ENCODE measurements around the gene TAF4. TPM values are rescaled to one million over a fixed set of nuclear protein-coding genes. Genes with fewer than 3 reads are reported as not detected.
"Not testable (repeated sequence)": the region's sequence is repeated elsewhere in the genome, so short reads cannot be mapped to it uniquely, and the experiment has no call there.

The TAF4 gene
- total RNA-seq, 1 donor from 2014 or later, result 22.2 TPM

DNA sequence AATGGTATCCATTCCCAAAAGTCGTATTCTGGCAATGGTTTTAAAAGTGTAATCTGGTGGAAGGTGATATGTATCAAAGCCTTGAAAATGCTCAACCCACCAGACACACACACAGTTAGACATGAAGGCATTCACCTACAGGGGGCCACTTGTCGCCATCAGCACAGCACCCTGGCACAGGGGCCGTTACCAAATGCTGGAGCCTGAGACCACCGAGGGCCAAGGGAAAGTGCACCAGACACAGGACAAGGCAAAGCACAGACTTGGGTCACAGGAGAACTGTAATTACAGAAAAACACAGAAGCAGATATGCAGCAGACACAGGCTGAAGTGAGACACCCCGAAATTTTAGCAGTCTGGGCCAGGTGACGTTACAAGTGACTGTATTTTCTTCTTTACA lies 9.3 kb downstream of the TAF4 start:
- no peak for TF ChIP-seq CTCF (conservative IDR thresholded peaks at IDR 0.05)
- no peaks in the 10 kb centered on the region for H3K27me3 Mint-ChIP-seq
- DNase-seq (ENCODE audit: extremely low spot score, unreplicated experiment), result no peak
- no peak overlapping the region for H3K4me3 Mint-ChIP-seq
- no peak overlapping the region for H3K27ac Mint-ChIP-seq
- peaks cover 4% of the 10 kb centered on the region for H3K36me3 Mint-ChIP-seq
- peaks cover 14% of the 10 kb centered on the region for H3K4me1 Mint-ChIP-seq (ENCODE audit: unreplicated experiment)
- no peaks in the 10 kb centered on the region for H3K9me3 Mint-ChIP-seq

- DNase-seq (ENCODE audit: extremely low spot score, unreplicated experiment); H3K9me3 Mint-ChIP-seq; H3K27me3 Mint-ChIP-seq; H3K4me3 Mint-ChIP-seq; H3K36me3 Mint-ChIP-seq; H3K27ac Mint-ChIP-seq: not testable (repeated sequence)
- peaks cover 14% of the 10 kb centered on the region for H3K4me1 Mint-ChIP-seq (ENCODE audit: unreplicated experiment)
These were observed 9.9 kb downstream of the TAF4 start for GRCh38 chr20:62055862-62056115.

DNA sequence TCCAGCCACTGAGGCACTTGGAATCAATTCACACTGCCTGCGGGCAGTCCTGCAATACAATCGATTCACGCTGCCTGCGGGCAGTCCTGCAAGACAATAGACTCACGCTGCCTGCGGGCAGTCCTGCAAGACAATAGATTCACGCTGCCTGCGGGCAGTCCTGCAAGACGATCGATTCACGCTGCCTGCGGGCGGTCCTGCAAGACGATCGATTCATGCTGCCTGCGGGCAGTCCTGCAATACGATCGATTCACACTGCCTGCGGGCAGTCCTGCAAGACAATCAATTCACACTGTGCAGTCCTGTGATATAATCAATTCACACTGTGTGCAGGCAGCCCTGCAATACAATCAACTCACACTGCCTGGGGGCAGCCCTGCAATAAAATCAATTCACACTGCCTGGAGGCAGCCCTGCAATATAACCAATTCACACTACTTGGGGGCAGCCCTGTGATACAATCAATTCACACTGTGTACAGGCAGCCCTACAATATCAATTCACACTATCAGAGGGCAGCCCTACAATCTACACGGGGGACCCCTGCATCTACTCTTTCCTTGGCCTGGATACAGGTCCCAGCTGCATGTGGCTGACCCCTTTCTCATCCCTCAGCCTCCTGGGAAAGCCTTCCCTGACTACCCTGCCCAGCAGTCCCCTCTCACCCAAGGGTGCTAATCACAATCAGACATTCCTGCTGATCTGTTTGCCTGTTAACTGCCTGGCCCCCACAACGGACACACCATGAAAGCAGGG lies 10.4 kb downstream of the TAF4 start:
- Mint-ChIP-seq H3K36me3 (peaks cover 4% of the 10 kb centered on the region), H3K27me3 (no peaks in the 10 kb centered on the region), H3K9me3 (no peaks in the 10 kb centered on the region), H3K4me3 (no peak overlapping the region), H3K27ac (no peak overlapping the region), H3K4me1 (ENCODE audit: unreplicated experiment) (peaks cover 19% of the 10 kb centered on the region)
- no peak for TF ChIP-seq CTCF (conservative IDR thresholded peaks at IDR 0.05)
- DNase-seq (ENCODE audit: extremely low spot score, unreplicated experiment), result no peak

DNA sequence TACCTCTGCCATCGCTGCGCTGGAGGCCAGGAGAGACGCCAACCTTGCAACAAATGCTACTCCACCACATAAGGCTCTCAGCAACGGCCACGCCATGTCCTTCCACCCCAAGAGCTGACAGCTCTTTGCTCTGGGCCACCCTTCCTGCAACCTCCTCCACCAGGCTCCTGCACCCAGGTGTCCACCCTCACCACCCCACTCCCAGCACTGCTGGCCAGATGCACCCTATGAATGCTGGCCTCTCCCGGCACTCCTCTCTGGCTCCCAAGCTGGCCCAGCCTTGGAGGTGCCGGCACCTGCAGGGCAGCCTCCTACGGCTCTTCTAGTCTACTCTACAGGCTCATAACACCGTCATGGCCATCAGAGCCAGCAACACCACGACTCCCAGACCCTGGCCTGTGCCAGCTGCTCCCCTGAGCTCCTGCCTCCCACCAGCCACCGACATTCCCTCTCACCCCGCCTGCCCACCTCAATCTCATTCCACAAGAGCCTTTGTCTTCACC lies 11.2 kb downstream of the TAF4 start:
- Mint-ChIP-seq H3K27me3 (no peaks in the 10 kb centered on the region), H3K4me3 (no peak overlapping the region), H3K27ac (no peak overlapping the region), H3K9me3 (no peaks in the 10 kb centered on the region), H3K36me3 (peaks cover 4% of the 10 kb centered on the region), H3K4me1 (ENCODE audit: unreplicated experiment) (peaks cover 16% of the 10 kb centered on the region)
- TF ChIP-seq CTCF (conservative IDR thresholded peaks at IDR 0.05), result no peak
- DNase-seq (ENCODE audit: extremely low spot score, unreplicated experiment), result no peak

GRCh38 chr20:62053465-62054196 lies 12.1 kb downstream of the TAF4 start:
- Mint-ChIP-seq H3K9me3 (no peaks in the 10 kb centered on the region), H3K4me1 (ENCODE audit: unreplicated experiment) (peaks cover 15% of the 10 kb centered on the region), H3K27me3 (no peaks in the 10 kb centered on the region), H3K4me3 (no peak overlapping the region), H3K27ac (no peak overlapping the region), H3K36me3 (peaks cover 4% of the 10 kb centered on the region)
- TF ChIP-seq CTCF (conservative IDR thresholded peaks at IDR 0.05), result no peak
- no peak for DNase-seq (ENCODE audit: extremely low spot score, unreplicated experiment)

DNA sequence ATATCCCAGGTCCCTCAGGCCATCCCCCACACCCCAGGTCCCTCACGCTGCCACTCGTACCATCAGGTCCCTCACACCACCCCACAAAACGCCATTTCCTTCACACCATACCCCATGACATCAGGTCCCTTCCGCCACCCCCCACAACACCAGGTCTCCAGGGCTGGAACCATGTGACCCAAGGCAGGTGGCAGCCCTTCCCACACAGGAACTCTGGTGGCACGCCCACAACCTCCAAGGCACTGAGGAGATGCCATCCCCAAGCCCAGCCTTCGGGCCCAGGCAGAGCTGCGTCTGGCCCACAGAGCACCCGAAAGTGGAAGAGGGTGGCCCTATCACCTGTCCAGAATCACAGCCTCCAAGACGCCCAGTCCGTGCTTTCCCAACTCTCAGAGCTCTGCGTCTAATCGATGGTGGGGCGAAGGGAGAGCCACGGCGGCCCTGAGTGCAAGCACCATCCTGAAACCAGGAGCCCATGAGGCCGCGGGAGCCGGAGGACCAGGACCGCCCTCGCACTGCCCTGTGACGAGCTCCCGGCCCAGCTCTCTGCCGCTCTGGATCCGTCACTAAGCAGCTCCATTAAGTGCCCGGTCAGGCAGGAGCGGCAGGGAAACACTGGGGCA lies 12.7 kb downstream of the TAF4 start:
- Mint-ChIP-seq H3K4me1 (ENCODE audit: unreplicated experiment) (peaks cover 15% of the 10 kb centered on the region), H3K4me3 (no peak overlapping the region), H3K9me3 (no peaks in the 10 kb centered on the region), H3K27ac (no peak overlapping the region), H3K36me3 (peaks cover 4% of the 10 kb centered on the region), H3K27me3 (no peaks in the 10 kb centered on the region)
- TF ChIP-seq CTCF (conservative IDR thresholded peaks at IDR 0.05), result no peak
- DNase-seq (ENCODE audit: extremely low spot score, unreplicated experiment), result no peak
